ENCODE results near the gene YWHAE. TPM values are rescaled to one million over a fixed set of nuclear protein-coding genes. Genes with fewer than 3 reads are reported as not detected.
"Not testable (repeated sequence)": the region's sequence is repeated elsewhere in the genome, so short reads cannot be mapped to it uniquely, and the experiment has no call there.

The YWHAE gene
- total and polyA plus RNA-seq, 9 of the 15 experiments (the other 6 are each of a cell fraction or from before 2014, with no cell fraction given): 184 to 727 (median 448) TPM

GRCh38 chr17:1398028-1398427 lies 2.0 kb downstream of the YWHAE start:
- Histone ChIP-seq H3K4me2 (ENCODE audit: insufficient read depth, low read length) (peak overlapping the region; percentile 89), H3K9ac (ENCODE audit: insufficient read depth in 1 of 2, low read depth in 2 of 2, low read length in 2 of 2) (peak overlapping the region in 1 of 2 experiments; percentile 95; a peak in 2 of 4 replicates), H3K36me3 (ENCODE audit: control insufficient read depth, insufficient read depth, low read length) (peaks cover 32% of the 10 kb centered on the region; the same call in 2 of the 3 replicates), H4K20me1 (replicated peaks; ENCODE audit: control insufficient read depth, insufficient read depth, low read length) (peaks cover 39% of the 10 kb centered on the region), H3K4me1 (replicated peaks in 1 of 2; ENCODE audit: control insufficient read depth in 2 of 2, insufficient read depth in 2 of 2, low read length in 2 of 2) (peaks cover 13 to 21% of the 10 kb centered on the region in 2 experiments; a peak in 4 of 5 replicates), H3K27ac (ENCODE audit: extremely low read depth, low read depth, low read length) (peak overlapping the region; percentile 99; the same call in 1 of the 3 replicates), H3K79me2 (ENCODE audit: control insufficient read depth, insufficient read depth, low read length) (peaks cover 69% of the 10 kb centered on the region), H3K9me1 (ENCODE audit: control insufficient read depth, insufficient read depth, low read length) (no peaks in the 10 kb centered on the region), H2AFZ (ENCODE audit: low read depth, low read length) (no peak overlapping the region), H3K4me3 (peak overlapping the region; percentile 98), H3K9me3 (replicated peaks; ENCODE audit: control insufficient read depth, insufficient read depth, low read depth, low read length) (no peaks in the 10 kb centered on the region), H3K27me3 (ENCODE audit: control insufficient read depth in 2 of 2, insufficient read depth in 2 of 2, low read length in 2 of 2) (no peaks in the 10 kb centered on the region)
- DNase-seq (ENCODE audit: extremely low read depth in 1 of 4, low spot score in 3 of 4) (peak in 1 of 4 experiments; percentile 18), FAIRE-seq (no peak), ATAC-seq (no peak)
- in situ Hi-C loops (cut with MboI) (no loop called here), intact Hi-C loops (cut with micrococcal nuclease) (no loop called here)
- no peak for TF ChIP-seq ESRRA (IDR thresholded peaks at IDR 0.05; ENCODE audit: borderline replicate concordance, low read depth)
- peak; percentile 50 for TF ChIP-seq EGR1 (conservative IDR thresholded peaks at IDR 0.05)
- TF ChIP-seq ZNF707 (CRISPR knock-in tag; conservative IDR thresholded peaks at IDR 0.05): no peak
- ChIA-PET CTCF (ENCODE audit: low intra/inter-chr PET ratio) (no interaction called here), POLR2A (interaction anchor here (0.9 to 2.3 kb wide), 7 partner anchors 9 to 163 kb away, joined by 3 to 11 read pairs (median 4); partner anchors contain the start of genes CRK and INPP5K)
- WGBS (ENCODE audit: insufficient coverage, low coverage, missing lambda C conversion rate): 0% methylated on average over 1 of the region's 2 CpGs
- no TSS peak for BruUV-seq (replicated peaks)

DNA sequence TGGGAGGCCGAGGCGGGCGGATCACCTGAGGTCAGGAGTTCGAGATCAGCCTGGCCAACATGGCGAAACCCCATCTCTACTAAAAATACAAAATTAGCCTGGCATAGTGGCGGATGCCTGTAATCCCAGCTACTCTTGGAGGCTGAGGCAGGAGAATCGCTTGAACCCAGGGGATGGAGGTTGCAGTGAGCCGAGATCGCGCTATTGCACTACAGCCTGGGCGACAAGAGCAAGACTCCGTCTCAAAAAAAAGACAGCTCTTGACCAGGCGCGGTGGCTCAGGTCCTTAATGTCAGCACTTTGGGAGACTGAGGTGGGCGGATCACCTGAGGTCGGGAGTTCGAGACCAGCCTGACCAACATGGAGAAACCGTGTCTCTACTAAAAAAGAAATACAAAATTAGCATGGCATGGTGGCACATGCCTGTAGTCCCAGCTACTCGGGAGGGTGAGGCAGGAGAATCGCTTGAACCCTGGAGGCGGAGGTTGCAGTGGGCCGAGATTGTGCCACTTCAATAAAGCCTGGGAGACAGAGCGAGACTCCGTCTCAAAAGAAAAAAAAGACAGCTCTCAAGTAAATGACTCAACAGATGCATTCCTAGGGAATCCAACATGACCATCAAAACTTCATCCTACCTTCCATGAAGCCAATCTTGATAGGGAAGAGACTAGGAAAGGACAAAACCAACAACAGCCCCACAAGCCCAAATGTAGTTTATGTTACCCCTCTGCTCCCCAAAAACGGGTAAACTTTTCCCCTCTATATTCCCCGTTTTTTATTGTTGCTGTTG lies 4.0 kb downstream of the YWHAE start:
- FAIRE-seq; intact Hi-C loops (cut with micrococcal nuclease); H3K9me3 ChIP-seq (replicated peaks; ENCODE audit: control insufficient read depth, insufficient read depth, low read depth, low read length); H3K4me3 ChIP-seq; H3K9ac ChIP-seq (ENCODE audit: insufficient read depth in 1 of 2, low read depth in 2 of 2, low read length in 2 of 2); DNase-seq (ENCODE audit: extremely low read depth in 1 of 4, low spot score in 3 of 4); H3K9me1 ChIP-seq (ENCODE audit: control insufficient read depth, insufficient read depth, low read length); BruUV-seq (replicated peaks); in situ Hi-C loops (cut with MboI); ATAC-seq; H3K4me2 ChIP-seq (ENCODE audit: insufficient read depth, low read length); CTCF ChIA-PET (ENCODE audit: low intra/inter-chr PET ratio); H2AFZ ChIP-seq (ENCODE audit: low read depth, low read length); H3K27ac ChIP-seq (ENCODE audit: extremely low read depth, low read depth, low read length); H3K27me3 ChIP-seq (ENCODE audit: control insufficient read depth in 2 of 2, insufficient read depth in 2 of 2, low read length in 2 of 2): not testable (repeated sequence)
- Histone ChIP-seq H3K79me2 (ENCODE audit: control insufficient read depth, insufficient read depth, low read length) (peaks cover 89% of the 10 kb centered on the region), H4K20me1 (replicated peaks; ENCODE audit: control insufficient read depth, insufficient read depth, low read length) (peaks cover 57% of the 10 kb centered on the region), H3K36me3 (ENCODE audit: control insufficient read depth, insufficient read depth, low read length) (peaks cover 35% of the 10 kb centered on the region; the same call in 2 of the 3 replicates), H3K4me1 (replicated peaks in 1 of 2; ENCODE audit: control insufficient read depth in 2 of 2, insufficient read depth in 2 of 2, low read length in 2 of 2) (peaks cover 24 to 35% of the 10 kb centered on the region in 2 experiments; a peak in 4 of 5 replicates)
- 94% methylated on average over 16 of the region's 26 CpGs for WGBS (ENCODE audit: insufficient coverage, low coverage, missing lambda C conversion rate)
- POLR2A ChIA-PET: interaction anchor here (0.8 to 2.3 kb wide), 5 partner anchors 10 to 98 kb away, joined by 3 to 11 read pairs (median 4); no protein-coding TSS in a partner anchor
- TF ChIP-seq RBFOX2 (IDR thresholded peaks at IDR 0.05; ENCODE audit: low read depth, low read length): peak; percentile 29; the same call in 1 of the 2 replicates

Data from K562 (cell line).